Measurements from ENCODE around the gene RBKS.

Gene RBKS

DNA sequence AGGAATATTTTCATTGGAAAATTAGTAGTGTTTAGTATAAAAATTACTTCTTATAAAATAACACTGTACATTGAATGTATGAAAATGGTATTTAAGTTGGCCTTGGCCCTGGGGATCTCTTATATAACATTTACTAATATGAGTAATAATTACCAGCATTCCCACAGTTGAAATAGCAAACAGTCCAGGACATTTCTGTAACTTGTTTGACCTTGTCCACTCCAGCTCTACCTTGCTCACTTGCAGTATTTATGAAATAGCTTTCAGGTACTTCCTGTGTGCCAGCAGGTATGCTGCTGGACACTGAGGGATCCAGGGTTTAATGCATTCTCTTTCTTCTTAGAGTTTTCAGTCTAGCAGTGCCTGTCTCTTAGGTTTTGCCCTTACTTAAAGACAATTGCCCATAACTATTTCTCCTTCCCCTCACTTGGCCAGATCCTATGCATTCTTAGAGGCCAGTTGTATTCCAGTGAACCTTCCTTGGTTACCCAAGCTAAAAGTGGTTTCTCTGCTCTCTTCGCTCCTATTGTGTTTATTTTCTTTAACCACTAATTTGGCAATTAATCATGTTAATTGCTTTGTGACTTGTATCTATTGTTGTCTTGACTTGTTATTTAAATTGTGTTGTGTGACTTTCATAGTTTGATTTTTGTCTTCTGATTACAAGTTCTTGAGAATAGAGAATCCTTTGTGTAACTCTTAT is 26.3 kb upstream of the RBKS start:
- H3K27ac ChIP-seq (ENCODE audit: low read length) = no peak overlapping the region
- H3K9me3 ChIP-seq (ENCODE audit: control insufficient read depth, low read depth, low read length) = no peaks in the 10 kb centered on the region
- no peaks in the 10 kb centered on the region for H3K27me3 ChIP-seq (ENCODE audit: control insufficient read depth, insufficient read depth, low read length)
- H3K4me3 ChIP-seq (ENCODE audit: low read length) = no peak overlapping the region
- no peak overlapping the region for H3K9ac ChIP-seq (ENCODE audit: low read length)
- H3K36me3 ChIP-seq (ENCODE audit: control insufficient read depth, low read depth, low read length) = no peaks in the 10 kb centered on the region
- H3K4me1 ChIP-seq (ENCODE audit: control insufficient read depth, low read depth, low read length) = no peaks in the 10 kb centered on the region

GRCh38 chr2:27915874-27916273 is 25.7 kb upstream of the RBKS start:
- no peak overlapping the region for H3K27ac ChIP-seq (ENCODE audit: low read length)
- H3K4me1 ChIP-seq (ENCODE audit: control insufficient read depth, low read depth, low read length) = no peaks in the 10 kb centered on the region
- no peaks in the 10 kb centered on the region for H3K36me3 ChIP-seq (ENCODE audit: control insufficient read depth, low read depth, low read length)
- no peak overlapping the region for H3K9ac ChIP-seq (ENCODE audit: low read length)
- H3K4me3 ChIP-seq (ENCODE audit: low read length) = no peak overlapping the region
- H3K9me3 ChIP-seq (ENCODE audit: control insufficient read depth, low read depth, low read length) = no peaks in the 10 kb centered on the region
- no peaks in the 10 kb centered on the region for H3K27me3 ChIP-seq (ENCODE audit: control insufficient read depth, insufficient read depth, low read length)

DNA sequence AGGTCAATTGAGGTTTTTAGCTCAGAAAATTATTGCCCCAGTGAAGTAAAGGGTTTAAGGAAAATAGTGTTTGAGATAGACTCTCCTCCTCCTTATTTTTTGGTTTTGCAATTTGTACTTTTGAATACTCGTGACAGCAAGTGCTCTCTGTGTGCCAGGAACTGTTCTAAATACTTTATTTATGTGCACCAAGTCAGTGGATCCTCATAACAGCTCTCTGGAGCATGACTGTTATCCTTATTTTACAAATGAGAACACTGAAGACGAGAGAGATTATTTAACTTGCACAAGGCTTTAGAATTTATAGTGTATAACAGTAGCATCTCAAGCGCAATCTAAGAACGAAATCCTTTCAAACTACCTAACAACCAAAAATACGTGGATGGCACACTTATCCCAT is 25.0 kb upstream of the RBKS start:
- H3K27me3 ChIP-seq (ENCODE audit: control insufficient read depth, insufficient read depth, low read length) = no peaks in the 10 kb centered on the region
- H3K9me3 ChIP-seq (ENCODE audit: control insufficient read depth, low read depth, low read length) = no peaks in the 10 kb centered on the region
- H3K36me3 ChIP-seq (ENCODE audit: control insufficient read depth, low read depth, low read length) = no peaks in the 10 kb centered on the region
- H3K4me3 ChIP-seq (ENCODE audit: low read length) = no peak overlapping the region
- H3K4me1 ChIP-seq (ENCODE audit: control insufficient read depth, low read depth, low read length) = no peaks in the 10 kb centered on the region
- no peak overlapping the region for H3K27ac ChIP-seq (ENCODE audit: low read length)
- no peak overlapping the region for H3K9ac ChIP-seq (ENCODE audit: low read length)

- no peaks in the 10 kb centered on the region for H3K36me3 ChIP-seq (ENCODE audit: control insufficient read depth, low read depth, low read length)
- no peak overlapping the region for H3K27ac ChIP-seq (ENCODE audit: low read length)
- no peaks in the 10 kb centered on the region for H3K4me1 ChIP-seq (ENCODE audit: control insufficient read depth, low read depth, low read length)
- H3K9me3 ChIP-seq (ENCODE audit: control insufficient read depth, low read depth, low read length) = no peaks in the 10 kb centered on the region
- no peak overlapping the region for H3K9ac ChIP-seq (ENCODE audit: low read length)
- H3K27me3 ChIP-seq (ENCODE audit: control insufficient read depth, insufficient read depth, low read length) = no peaks in the 10 kb centered on the region
- no peak overlapping the region for H3K4me3 ChIP-seq (ENCODE audit: low read length)
Measured at GRCh38 chr2:27914805-27915175, 24.6 kb upstream of the RBKS start.

- Histone ChIP-seq H3K27ac (ENCODE audit: low read length) (no peak overlapping the region), H3K36me3 (ENCODE audit: control insufficient read depth, low read depth, low read length) (no peaks in the 10 kb centered on the region), H3K4me3 (ENCODE audit: low read length) (no peak overlapping the region), H3K4me1 (ENCODE audit: control insufficient read depth, low read depth, low read length) (no peaks in the 10 kb centered on the region), H3K27me3 (ENCODE audit: control insufficient read depth, insufficient read depth, low read length) (no peaks in the 10 kb centered on the region), H3K9me3 (ENCODE audit: control insufficient read depth, low read depth, low read length) (no peaks in the 10 kb centered on the region), H3K9ac (ENCODE audit: low read length) (no peak overlapping the region)
Measured at GRCh38 chr2:27914041-27914804, 24.0 kb upstream of the RBKS start.

GRCh38 chr2:27912512-27912911 is 22.3 kb upstream of the RBKS start:
- no peaks in the 10 kb centered on the region for H3K4me1 ChIP-seq (ENCODE audit: control insufficient read depth, low read depth, low read length)
- H3K36me3 ChIP-seq (ENCODE audit: control insufficient read depth, low read depth, low read length) = no peaks in the 10 kb centered on the region
- no peak overlapping the region for H3K27ac ChIP-seq (ENCODE audit: low read length)
- no peaks in the 10 kb centered on the region for H3K9me3 ChIP-seq (ENCODE audit: control insufficient read depth, low read depth, low read length)
- H3K4me3 ChIP-seq (ENCODE audit: low read length) = no peak overlapping the region
- H3K27me3 ChIP-seq (ENCODE audit: control insufficient read depth, insufficient read depth, low read length) = no peaks in the 10 kb centered on the region
- H3K9ac ChIP-seq (ENCODE audit: low read length) = no peak overlapping the region

- Histone ChIP-seq H3K4me1 (ENCODE audit: control insufficient read depth, low read depth, low read length) (no peaks in the 10 kb centered on the region), H3K4me3 (ENCODE audit: low read length) (no peak overlapping the region), H3K36me3 (ENCODE audit: control insufficient read depth, low read depth, low read length) (no peaks in the 10 kb centered on the region), H3K27me3 (ENCODE audit: control insufficient read depth, insufficient read depth, low read length) (no peaks in the 10 kb centered on the region), H3K9me3 (ENCODE audit: control insufficient read depth, low read depth, low read length) (no peaks in the 10 kb centered on the region), H3K27ac (ENCODE audit: low read length) (no peak overlapping the region), H3K9ac (ENCODE audit: low read length) (no peak overlapping the region)
Measured at GRCh38 chr2:27911458-27912210, 21.4 kb upstream of the RBKS start.

DNA sequence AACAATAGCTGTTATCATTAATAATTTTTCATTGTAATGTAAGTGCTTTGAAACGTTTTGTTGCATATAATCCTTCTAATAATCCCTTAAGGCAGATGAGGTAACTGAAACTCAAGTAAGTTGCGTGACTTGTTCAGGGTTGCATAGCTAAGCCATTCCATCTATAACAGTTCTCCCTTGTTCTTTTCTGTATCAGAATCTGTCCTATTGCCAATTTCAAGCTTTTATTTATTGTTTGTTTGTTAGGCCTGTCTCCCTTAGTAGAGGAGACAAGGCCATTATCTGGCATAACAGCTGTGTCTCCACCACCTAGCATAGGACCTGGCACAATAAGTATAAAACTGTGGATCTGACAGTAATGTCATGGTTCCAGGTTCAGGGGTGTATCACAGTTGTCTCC is 19.7 kb upstream of the RBKS start:
- Histone ChIP-seq H3K4me1 (ENCODE audit: control insufficient read depth, low read depth, low read length) (no peaks in the 10 kb centered on the region), H3K36me3 (ENCODE audit: control insufficient read depth, low read depth, low read length) (no peaks in the 10 kb centered on the region), H3K4me3 (ENCODE audit: low read length) (no peak overlapping the region), H3K27ac (ENCODE audit: low read length) (no peak overlapping the region), H3K9me3 (ENCODE audit: control insufficient read depth, low read depth, low read length) (no peaks in the 10 kb centered on the region), H3K9ac (ENCODE audit: low read length) (no peak overlapping the region), H3K27me3 (ENCODE audit: control insufficient read depth, insufficient read depth, low read length) (no peaks in the 10 kb centered on the region)

DNA sequence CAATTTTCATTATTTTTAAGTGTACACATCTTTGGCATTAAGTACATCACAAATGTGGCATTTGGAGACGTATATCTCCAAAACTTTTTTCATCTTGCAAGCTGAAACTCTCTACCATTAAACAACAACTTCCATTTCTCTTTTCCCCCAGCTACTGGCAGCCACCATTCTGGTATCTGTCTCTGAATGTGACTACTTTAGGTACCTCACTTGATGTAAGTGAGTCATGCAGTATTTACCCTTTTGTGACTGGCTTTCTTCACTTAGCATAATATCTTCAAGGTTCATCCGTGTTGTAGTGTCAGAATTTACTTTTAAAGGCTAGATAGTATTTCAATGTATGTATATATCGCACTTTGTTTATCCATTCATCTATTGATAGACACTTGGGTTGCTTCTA is 17.4 kb upstream of the RBKS start:
- Histone ChIP-seq H3K27ac (ENCODE audit: low read length) (no peak overlapping the region), H3K9ac (ENCODE audit: low read length) (no peak overlapping the region)

GRCh38 chr2:27906074-27906473 is 15.9 kb upstream of the RBKS start:
- H3K9me3 ChIP-seq (ENCODE audit: control insufficient read depth, low read depth, low read length) = no peaks in the 10 kb centered on the region
- H3K36me3 ChIP-seq (ENCODE audit: control insufficient read depth, low read depth, low read length) = no peaks in the 10 kb centered on the region
- H3K27me3 ChIP-seq (ENCODE audit: control insufficient read depth, insufficient read depth, low read length) = no peaks in the 10 kb centered on the region
- H3K27ac ChIP-seq (ENCODE audit: low read length) = no peak overlapping the region
- no peak overlapping the region for H3K4me3 ChIP-seq (ENCODE audit: low read length)
- H3K4me1 ChIP-seq (ENCODE audit: control insufficient read depth, low read depth, low read length) = no peaks in the 10 kb centered on the region
- no peak overlapping the region for H3K9ac ChIP-seq (ENCODE audit: low read length)

More for the DNA sequence above, 17.4 kb upstream of the RBKS start:
- H3K27me3 ChIP-seq (ENCODE audit: control insufficient read depth, insufficient read depth, low read length) = no peaks in the 10 kb centered on the region
- no peaks in the 10 kb centered on the region for H3K4me1 ChIP-seq (ENCODE audit: control insufficient read depth, low read depth, low read length)
- H3K4me3 ChIP-seq (ENCODE audit: low read length) = no peak overlapping the region
- no peaks in the 10 kb centered on the region for H3K9me3 ChIP-seq (ENCODE audit: control insufficient read depth, low read depth, low read length)
- H3K36me3 ChIP-seq (ENCODE audit: control insufficient read depth, low read depth, low read length) = no peaks in the 10 kb centered on the region

DNA sequence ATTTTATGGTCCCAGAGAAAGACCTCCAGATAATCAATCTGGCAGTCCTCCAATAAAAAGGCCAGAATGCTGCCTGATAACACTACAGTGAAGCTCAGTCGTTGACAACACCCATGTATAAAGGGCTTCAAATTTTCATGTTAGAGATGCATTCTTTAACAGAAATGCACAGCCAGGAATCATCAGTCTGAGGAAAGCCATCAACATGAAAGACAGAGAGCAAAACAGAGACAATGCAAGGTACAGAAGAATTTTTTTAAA is 14.1 kb upstream of the RBKS start:
- Histone ChIP-seq H3K4me1 (ENCODE audit: control insufficient read depth, low read depth, low read length) (no peaks in the 10 kb centered on the region), H3K4me3 (ENCODE audit: low read length) (no peak overlapping the region), H3K36me3 (ENCODE audit: control insufficient read depth, low read depth, low read length) (no peaks in the 10 kb centered on the region), H3K27me3 (ENCODE audit: control insufficient read depth, insufficient read depth, low read length) (no peaks in the 10 kb centered on the region), H3K9ac (ENCODE audit: low read length) (no peak overlapping the region), H3K27ac (ENCODE audit: low read length) (no peak overlapping the region), H3K9me3 (ENCODE audit: control insufficient read depth, low read depth, low read length) (no peaks in the 10 kb centered on the region)

Measured in iPS-18a (cell line).